Suprapubic skin (tissue), 4 donors: ENCODE results near the gene OSBPL2. TPM values are rescaled to one million over a fixed set of nuclear protein-coding genes. Genes with fewer than 3 reads are reported as not detected.

Source experiments
- DNase-seq, 2 donors: peaks; one replicate each; pipeline ENCODE4 v3.0.0-alpha.2; 2019; ENCODE audit warnings: low spot score in 2 of 2
- H3K27ac ChIP-seq: fragments of 200-600 bp; sonication (generic); one replicate; pipeline ENCODE4 v1.5.1; 2019
- H3K27me3 ChIP-seq: fragments of 200-600 bp; sonication (generic); one replicate; pipeline ENCODE4 v1.5.1; 2019
- H3K36me3 ChIP-seq: fragments of 200-600 bp; sonication (generic); one replicate; pipeline ENCODE4 v1.5.1; 2019
- H3K4me1 ChIP-seq: fragments of 200-600 bp; sonication (generic); one replicate; pipeline ENCODE4 v1.5.1; 2019
- H3K4me3 ChIP-seq: fragments of 200-600 bp; sonication (generic); one replicate; pipeline ENCODE4 v1.5.1; 2019; ENCODE audit warnings: mild to moderate bottlenecking
- H3K9me3 ChIP-seq: fragments of 200-600 bp; sonication (generic); one replicate; pipeline ENCODE4 v1.5.1; 2019
- EP300 ChIP-seq: sonication (generic); formaldehyde crosslinking; IDR thresholded peaks from one replicate; pipeline ENCODE4 v1.6.1; 2017; ENCODE audit warnings: antibody characterized with exemption
- POLR2A ChIP-seq, 2 donors: fragments of 450-650 bp; IDR thresholded peaks; one replicate each; pipeline ENCODE4 v1.6.1; 2017; ENCODE audit warnings: antibody characterized with exemption in 2 of 2, mild to moderate bottlenecking in 2 of 2, moderate library complexity in 2 of 2
- POLR2AphosphoS5 ChIP-seq, 3 donors: sonication (generic); formaldehyde crosslinking; IDR thresholded peaks; one replicate each; pipeline ENCODE4 v1.6.1; 2017; ENCODE audit warnings: antibody characterized with exemption in 3 of 3
- WGBS: methylation state at CpG from one replicate; pipeline ENCODE4 v1.1.5; 2018; 5-methylcytosine and 5-hydroxymethylcytosine counted together
- total RNA-seq, 4 donors: library from RNA; depleted of rRNA; stranded (reverse); fragments of >200 nt; gene quantifications; one replicate each; pipeline ENCODE4 v1.1.0, GENCODE V29; 2016
- TF ChIP-seq, protein P1 (sequence below), 2 donors: fragments of 200-600 bp in 1 of 2; fragments of 450-650 bp in 1 of 2; sonication (generic) in 1 of 2; IDR thresholded peaks; one replicate each; pipeline ENCODE4 v1.5.1; 2016 to 2019; ENCODE audit warnings: antibody characterized with exemption in 2 of 2, mild to moderate bottlenecking in 1 of 2, moderate library complexity in 1 of 2

OSBPL2 gene
- total RNA-seq, 4 donors from 2014 or later, result 78.1 to 132 (median 84.0) TPM

DNA sequence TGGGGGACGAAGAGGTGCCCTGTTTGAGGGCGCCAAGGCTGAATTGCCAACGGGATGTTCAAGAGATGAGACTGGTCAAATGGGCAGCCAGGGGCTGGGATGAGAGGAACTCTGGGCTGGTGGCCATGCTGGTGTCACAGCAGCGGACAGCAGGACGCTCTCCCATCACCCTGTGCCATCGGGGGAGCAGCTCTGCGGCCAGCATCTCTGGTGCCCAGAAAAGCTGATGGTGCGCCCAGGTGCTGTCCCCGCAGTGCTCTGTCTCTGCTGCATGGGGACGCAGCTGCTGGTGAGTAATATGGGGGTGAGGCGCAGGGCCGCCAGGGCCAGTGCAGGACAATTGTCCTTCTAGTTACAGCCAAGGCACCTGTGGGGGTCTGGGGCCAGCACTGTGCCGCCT is 13.3 kb upstream of the OSBPL2 start:
- Histone ChIP-seq H3K4me3 (no peak overlapping the region), H3K27ac (no peak overlapping the region), H3K9me3 (no peaks in the 10 kb centered on the region), H3K4me1 (peaks cover 29% of the 10 kb centered on the region), H3K36me3 (no peaks in the 10 kb centered on the region), H3K27me3 (peaks cover 77% of the 10 kb centered on the region)
- TF ChIP-seq, protein P1, sequence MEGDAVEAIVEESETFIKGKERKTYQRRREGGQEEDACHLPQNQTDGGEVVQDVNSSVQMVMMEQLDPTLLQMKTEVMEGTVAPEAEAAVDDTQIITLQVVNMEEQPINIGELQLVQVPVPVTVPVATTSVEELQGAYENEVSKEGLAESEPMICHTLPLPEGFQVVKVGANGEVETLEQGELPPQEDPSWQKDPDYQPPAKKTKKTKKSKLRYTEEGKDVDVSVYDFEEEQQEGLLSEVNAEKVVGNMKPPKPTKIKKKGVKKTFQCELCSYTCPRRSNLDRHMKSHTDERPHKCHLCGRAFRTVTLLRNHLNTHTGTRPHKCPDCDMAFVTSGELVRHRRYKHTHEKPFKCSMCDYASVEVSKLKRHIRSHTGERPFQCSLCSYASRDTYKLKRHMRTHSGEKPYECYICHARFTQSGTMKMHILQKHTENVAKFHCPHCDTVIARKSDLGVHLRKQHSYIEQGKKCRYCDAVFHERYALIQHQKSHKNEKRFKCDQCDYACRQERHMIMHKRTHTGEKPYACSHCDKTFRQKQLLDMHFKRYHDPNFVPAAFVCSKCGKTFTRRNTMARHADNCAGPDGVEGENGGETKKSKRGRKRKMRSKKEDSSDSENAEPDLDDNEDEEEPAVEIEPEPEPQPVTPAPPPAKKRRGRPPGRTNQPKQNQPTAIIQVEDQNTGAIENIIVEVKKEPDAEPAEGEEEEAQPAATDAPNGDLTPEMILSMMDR (IDR thresholded peaks at IDR 0.05), result no peak
- 94% methylated on average over 8 of the region's 13 CpGs for WGBS
- DNase-seq, result no peak

DNA sequence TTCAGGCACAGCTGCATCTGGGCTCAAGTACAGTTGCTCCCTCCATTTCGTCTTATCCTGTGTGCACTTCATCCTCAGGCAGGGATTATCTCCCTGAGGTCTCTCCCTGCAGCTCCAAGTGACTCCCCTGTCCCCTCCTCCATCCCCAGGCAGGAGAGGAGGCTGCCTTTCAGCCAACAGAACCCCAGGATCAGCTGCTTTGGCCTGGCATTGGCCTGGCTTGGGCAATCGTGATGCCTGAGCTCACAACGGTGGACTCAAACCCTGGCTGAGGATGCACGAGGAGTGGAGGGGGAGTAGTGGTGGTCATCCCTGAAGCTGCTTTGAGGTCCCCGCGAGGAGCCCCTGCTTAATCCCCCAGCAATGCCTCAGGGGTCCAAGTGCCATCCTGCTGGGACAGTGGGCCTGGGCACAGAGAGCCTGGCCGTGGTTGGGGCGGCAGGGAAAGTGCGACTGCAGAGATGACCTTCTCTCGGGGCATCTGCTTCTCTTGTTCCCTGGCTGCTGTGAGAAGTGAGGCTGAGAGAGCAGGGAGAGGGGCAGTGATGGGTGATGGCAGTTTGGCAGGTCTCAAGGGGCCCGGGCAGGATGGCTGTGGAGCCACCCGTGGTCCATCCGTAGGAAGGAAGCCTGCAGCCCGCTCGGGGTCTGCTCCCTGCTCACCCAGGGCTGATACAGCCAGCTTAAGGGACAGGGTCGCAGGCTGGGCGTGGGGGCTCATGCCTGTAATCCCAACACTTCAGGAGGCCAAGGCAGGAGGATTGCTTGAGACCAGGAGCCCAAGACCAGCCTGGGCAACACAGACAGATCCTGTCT is 12.3 kb upstream of the OSBPL2 start:
- H3K4me1 ChIP-seq, result peaks cover 21% of the 10 kb centered on the region
- no peak for DNase-seq
- H3K36me3 ChIP-seq, result no peaks in the 10 kb centered on the region
- no peak overlapping the region for H3K27ac ChIP-seq
- no peak overlapping the region for H3K4me3 ChIP-seq
- H3K27me3 ChIP-seq, result peaks cover 67% of the 10 kb centered on the region
- no peaks in the 10 kb centered on the region for H3K9me3 ChIP-seq
- WGBS, result 87% methylated on average over 16 of the region's 17 CpGs
- TF ChIP-seq, protein P1 (IDR thresholded peaks at IDR 0.05), result no peak
- TF ChIP-seq EP300 (no peak), POLR2A (IDR thresholded peaks at IDR 0.05) (no peak), POLR2AphosphoS5 (IDR thresholded peaks at IDR 0.05) (no peak)

DNA sequence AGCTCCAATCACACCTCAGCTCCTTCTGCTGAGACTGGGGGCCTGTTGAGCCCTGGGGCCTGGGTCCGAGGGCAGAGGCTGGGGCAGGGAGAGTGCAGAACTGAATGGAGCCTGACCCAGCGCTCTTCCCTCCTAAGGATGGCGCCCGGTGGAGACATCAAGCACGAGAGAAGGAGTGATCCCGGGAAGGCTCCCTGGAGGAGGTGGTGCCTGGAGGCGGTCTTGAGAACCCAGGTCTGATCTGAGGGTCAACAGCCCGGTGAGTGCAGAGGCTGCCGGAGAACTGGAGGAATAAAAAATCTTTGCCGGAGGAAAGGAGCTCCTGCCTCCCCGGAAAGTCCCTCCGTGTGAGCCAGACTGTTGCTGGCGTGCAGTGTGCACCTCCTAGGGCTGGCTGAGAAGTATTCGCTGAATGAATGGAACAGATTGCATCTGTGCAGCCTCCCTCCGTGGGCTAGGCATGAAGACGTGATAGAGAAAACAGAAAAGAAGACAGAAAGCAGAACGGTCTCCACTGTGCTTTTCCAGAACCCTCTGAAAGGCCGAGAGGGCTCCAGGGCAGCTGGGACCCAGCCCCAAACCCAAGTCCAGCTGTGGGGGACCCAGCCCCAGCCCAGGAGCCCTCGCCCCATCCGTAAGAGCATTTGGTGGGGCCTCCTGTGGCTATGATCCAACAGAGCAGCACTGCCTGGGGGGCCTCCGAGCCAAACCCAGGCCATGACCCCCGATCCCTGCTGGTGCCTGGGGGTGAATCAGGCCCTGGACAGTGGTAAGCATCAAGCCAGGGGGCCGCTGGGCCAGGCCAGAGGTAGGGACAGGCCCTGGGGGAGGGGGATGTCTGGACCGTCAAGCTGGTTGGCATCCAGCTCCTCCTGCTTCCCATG is 11.4 kb upstream of the OSBPL2 start:
- Histone ChIP-seq H3K9me3 (no peaks in the 10 kb centered on the region), H3K27ac (no peak overlapping the region), H3K27me3 (peaks cover 57% of the 10 kb centered on the region), H3K4me3 (no peak overlapping the region), H3K4me1 (peaks cover 16% of the 10 kb centered on the region), H3K36me3 (no peaks in the 10 kb centered on the region)
- no peak for DNase-seq
- TF ChIP-seq POLR2A (IDR thresholded peaks at IDR 0.05), result no peak
- TF ChIP-seq, protein P1 (IDR thresholded peaks at IDR 0.05), result no peak
- no peak for TF ChIP-seq POLR2AphosphoS5 (IDR thresholded peaks at IDR 0.05)
- TF ChIP-seq EP300, result no peak
- 51% methylated on average over 17 of the region's 24 CpGs for WGBS

DNA sequence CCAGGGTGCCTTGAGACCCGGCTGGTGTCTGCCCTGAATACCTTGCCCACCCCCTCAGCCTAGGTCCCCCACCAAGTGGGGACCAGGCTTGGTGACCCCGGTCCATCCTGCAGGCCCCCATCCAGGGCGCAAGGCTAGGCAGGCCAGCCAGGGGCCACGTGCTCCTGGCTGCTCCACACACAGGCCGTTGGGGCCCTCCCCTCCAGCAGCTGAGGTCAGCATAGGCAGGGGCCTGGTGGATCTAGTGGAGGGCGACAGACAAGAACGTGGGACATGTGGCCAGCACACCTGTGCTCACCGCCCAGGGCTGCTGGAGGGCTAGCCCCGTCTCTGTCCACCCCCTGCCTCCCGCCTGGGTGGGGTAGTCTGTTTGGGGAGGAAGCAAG is 10.7 kb upstream of the OSBPL2 start:
- peaks cover 19% of the 10 kb centered on the region for H3K4me1 ChIP-seq

More for the DNA sequence above, 10.7 kb upstream of the OSBPL2 start:
- DNase-seq, result no peak
- Histone ChIP-seq H3K9me3 (no peaks in the 10 kb centered on the region), H3K27ac (no peak overlapping the region), H3K27me3 (peaks cover 51% of the 10 kb centered on the region), H3K4me3 (no peak overlapping the region), H3K36me3 (no peaks in the 10 kb centered on the region)
- 35% methylated on average over 4 of the region's 10 CpGs for WGBS
- no peak for TF ChIP-seq POLR2AphosphoS5 (IDR thresholded peaks at IDR 0.05)
- TF ChIP-seq, protein P1 (IDR thresholded peaks at IDR 0.05), result no peak
- TF ChIP-seq EP300, result no peak
- no peak for TF ChIP-seq POLR2A (IDR thresholded peaks at IDR 0.05)
